GM19395 (cell line): ENCODE data around the gene PHF3.
"Not testable (repeated sequence)": the region's sequence is repeated elsewhere in the genome, so short reads cannot be mapped to it uniquely, and the experiment has no call there.

Source experiments
- ATAC-seq: cut with Tn5 transposase; IDR thresholded peaks from one replicate; pipeline ENCODE4 v1.9.1; 2021; ENCODE audit warnings: mild to moderate bottlenecking, moderate library complexity; ENCODE audit not compliant: unreplicated experiment

The PHF3 gene

DNA sequence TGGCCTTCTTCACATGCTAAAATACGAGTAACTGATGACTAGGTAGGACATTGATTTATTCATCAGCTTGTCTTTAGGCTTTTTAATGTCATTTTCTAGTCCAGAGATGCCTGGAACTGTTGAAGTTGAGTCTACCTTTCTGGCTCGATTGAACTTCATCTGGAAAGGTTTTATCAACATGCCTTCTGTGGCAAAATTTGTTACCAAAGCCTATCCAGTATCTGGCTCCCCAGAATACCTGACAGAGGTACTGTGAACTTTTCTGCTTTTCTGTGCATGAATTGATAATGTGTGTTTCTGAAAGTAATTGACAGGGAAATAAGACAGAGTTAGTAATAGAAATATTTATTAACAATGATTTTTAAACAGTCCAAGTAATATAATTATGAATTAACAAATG is 71.0 kb downstream of the PHF3 start:
- ATAC-seq = no peak

DNA sequence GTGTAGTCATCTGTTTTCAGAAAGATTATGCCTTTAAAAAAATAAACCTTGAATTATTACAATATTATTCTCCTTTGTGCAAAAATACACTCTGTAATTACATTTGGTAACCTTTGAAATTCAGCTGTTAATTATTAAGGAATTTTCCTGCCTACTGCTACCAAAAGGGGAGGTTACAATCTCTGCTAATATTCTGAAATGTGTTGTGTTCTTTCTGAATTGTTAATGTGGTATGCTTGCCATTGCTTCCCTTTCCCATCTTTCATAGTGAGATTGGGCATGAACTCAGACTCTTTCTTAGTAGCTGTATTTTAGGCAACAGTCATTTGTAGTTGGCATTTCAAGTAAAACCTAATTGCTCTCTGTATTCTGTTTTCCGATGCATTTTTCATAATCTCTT is 73.0 kb downstream of the PHF3 start:
- no peak for ATAC-seq

- ATAC-seq = no peak
Measured at GRCh38 chr6:63709148-63709547, 73.5 kb downstream of the PHF3 start.

DNA sequence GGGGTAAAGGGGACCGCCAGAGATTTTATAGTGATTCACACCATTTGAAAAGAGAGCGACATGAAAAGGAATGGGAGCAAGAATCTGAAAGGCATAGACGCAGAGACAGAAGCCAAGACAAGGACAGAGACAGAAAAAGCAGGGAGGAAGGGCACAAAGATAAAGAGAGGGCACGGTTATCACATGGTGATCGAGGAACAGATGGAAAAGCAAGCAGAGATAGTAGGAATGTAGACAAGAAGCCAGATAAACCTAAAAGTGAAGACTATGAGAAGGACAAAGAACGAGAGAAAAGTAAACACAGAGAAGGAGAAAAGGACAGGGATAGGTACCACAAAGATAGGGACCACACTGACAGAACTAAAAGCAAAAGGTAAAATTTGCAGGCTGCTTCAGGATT is 77.7 kb downstream of the PHF3 start:
- no peak for ATAC-seq

GRCh38 chr6:63714091-63714490 is 78.5 kb downstream of the PHF3 start:
- no peak for ATAC-seq

- ATAC-seq = no peak
Measured at GRCh38 chr6:63716169-63716568, 80.6 kb downstream of the PHF3 start.

DNA sequence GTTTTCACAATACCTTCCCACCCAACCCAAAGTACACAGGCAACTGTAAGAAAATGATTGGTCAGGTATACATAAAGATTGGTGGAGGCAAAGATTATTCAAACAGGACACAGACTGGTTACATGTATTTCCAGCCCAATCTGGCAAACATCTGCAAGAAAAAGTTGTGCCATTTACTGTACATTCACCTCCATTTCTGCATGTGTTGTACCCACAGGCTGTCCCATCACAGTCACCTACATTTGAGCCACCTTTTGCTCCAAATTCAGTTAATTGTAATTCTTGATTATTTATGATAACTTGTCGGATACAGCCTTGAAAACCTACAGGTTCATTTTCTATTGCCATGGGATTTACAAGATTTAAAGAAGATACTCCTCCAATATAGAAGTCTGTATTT is 85.6 kb downstream of the PHF3 start:
- no peak for ATAC-seq

GRCh38 chr6:63724721-63725120 is 89.1 kb downstream of the PHF3 start:
- ATAC-seq = no peak

- ATAC-seq = no peak
Measured at GRCh38 chr6:63730311-63730710, 94.7 kb downstream of the PHF3 start.

- no peak for ATAC-seq
Measured at GRCh38 chr6:63731930-63732329, 96.3 kb downstream of the PHF3 start.

GRCh38 chr6:63732336-63732735 is 96.7 kb downstream of the PHF3 start:
- no peak for ATAC-seq

GRCh38 chr6:63734923-63735322 is 99.3 kb downstream of the PHF3 start:
- ATAC-seq = no peak

GRCh38 chr6:63738190-63738589 is 102.6 kb downstream of the PHF3 start:
- ATAC-seq = not testable (repeated sequence)

- no peak for ATAC-seq
Measured at GRCh38 chr6:63739094-63739687, 103.6 kb downstream of the PHF3 start.

DNA sequence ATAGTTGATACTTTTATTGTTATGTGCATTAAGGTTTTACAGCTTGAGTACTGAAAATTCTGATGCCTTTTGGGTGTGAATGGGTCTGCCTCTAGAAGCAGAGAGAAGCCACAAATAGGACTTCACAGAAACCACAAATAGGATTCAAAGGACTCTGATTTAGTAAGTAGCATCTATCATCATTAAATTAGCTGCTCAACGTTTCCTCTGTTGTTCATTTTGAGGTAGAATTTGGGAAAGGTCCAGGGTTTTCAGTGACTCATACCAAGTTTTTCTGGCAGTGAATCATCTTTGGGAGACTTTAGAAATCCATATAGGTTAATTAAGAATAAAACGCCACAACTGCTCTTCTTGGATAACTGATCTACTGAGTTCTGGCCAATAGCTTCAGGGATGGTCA is 105.1 kb downstream of the PHF3 start:
- no peak for ATAC-seq

DNA sequence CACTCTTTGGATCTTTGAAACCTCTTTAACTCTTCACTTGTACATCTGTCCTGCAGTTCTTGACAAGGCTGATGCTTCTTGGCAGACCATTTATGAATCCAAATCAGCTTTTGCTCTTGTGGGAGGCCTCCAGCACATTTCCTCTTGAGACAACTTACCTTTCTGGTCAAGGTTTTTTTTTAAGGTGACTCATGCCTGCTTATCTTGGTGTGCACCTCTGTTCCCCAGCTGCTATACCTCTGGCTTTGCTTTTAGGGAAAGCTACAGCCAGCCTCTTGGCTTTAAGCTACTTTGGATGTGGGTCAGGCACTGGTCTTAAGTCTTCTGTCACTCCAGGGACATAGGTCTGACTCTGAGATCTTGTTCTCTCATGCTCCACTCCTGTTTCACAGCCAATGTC is 106.5 kb downstream of the PHF3 start:
- ATAC-seq = no peak

DNA sequence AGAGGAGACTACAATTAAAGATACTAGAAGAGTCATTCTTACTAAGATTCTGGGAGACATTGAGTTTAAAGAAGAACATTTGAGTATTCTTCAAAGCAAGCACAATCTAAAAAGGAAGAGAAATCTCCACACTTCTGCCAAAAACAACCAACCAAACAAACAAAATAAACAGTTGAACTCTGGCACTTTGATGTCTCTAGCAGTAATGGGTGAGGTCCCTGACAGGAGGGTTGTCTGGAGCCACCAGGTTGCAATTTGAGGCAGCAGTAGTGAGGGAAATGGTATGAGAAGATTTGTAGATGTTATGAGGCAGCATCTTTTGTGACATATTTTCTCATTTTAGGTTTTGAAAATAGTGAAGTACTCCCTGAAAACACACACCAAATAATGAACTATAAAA is 108.1 kb downstream of the PHF3 start:
- no peak for ATAC-seq

DNA sequence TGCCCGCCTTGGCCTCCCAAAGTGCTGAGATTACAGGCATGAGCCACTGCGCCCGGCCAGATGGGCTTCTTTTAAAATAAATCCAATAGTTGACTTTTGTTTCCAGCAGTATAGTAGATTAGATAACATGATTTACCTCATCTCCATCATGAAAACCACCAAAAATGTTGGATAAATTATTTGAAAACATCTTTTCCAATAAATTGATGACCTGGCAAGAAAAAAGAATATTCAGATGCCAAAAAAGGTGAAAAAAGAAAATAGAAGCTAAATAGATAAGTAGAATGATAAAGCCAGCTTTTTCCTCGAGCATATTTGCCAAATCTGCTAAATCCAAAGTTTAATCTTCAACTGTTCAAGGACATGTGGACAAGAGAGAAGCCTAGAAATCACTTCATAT is 109.2 kb downstream of the PHF3 start:
- no peak for ATAC-seq

- no peak for ATAC-seq
Measured at GRCh38 chr6:63745784-63746183, 110.2 kb downstream of the PHF3 start.

DNA sequence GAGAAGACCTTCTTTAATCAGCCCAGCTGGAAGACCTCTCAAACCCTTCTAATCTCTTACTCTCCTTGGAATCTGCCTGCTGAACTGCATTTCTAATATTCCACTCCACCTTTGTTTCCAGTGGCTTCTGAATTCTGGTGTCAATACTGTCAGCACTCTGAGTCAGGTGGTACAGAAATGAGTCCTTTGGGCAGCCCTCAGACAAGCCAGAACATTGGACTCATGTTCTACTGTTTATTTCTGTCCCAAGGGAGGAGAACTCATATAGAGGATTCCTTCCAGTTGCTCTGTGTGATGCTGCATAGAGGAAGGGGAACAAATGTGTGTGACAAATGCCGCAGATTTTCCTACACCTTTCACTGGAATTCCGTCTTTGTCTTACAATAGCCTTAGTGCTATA is 114.8 kb downstream of the PHF3 start:
- no peak for ATAC-seq

DNA sequence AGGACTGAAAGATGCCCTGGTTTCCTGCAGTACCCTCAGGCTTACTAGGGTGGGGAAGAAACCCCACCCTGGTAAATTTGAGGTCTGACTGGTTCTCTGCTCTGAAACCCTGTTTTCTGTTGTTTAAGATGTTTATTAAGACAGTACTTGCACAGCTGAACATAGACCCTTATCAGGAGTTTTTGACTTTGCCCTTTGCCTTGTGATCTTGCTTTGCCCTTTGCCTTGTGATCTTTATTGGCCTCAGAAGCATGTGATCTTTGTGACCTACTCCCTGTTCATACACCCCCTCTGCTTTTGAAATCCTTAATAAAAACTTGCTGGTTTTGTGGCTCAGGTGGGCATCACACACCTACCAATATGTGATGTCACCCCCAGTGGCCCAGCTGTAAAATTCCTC is 121.7 kb downstream of the PHF3 start:
- not testable (repeated sequence) for ATAC-seq

DNA sequence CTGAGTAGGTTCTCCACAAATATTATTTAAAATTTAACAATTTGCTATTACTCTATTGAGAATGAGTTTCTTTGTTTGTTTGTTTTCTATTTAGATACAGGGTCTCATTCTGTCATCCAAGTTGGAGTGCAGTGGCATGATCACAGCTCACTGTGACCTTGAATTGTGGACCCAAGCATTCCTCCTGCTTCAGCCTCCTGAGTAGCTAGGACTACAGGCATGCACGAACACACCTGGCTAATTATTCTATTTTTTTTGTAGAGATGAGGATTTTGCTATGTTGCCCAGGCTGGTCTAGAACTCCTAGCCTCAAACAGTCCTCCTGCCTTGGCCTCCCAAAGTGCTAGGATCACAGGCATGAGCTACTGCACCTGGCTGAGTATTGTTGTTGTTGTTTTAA is 122.2 kb downstream of the PHF3 start:
- ATAC-seq = no peak

DNA sequence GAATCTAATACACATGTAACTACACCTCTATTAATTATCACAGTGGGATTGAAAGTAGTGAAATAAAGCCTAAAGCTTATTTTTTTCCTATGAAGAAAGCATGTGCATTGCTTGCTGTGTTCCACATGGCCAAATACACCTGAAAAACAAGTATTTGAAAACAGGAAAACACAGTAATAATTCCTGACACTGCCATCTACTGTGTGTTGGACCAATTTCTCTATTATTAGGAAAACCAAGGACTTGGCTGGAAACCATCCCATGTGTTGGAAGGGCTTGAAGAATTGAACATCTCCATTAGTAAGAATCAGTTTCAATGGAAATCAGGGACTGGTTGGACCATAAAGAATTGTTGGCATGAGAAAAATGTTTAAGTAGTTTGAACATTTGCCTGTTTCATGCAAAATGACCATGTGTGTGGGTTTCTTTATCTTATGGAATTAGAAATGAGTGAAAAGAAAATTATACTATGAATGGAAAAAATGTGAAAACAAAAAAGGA is 124.1 kb downstream of the PHF3 start:
- no peak for ATAC-seq
